Activated CD8-positive, alpha-beta T cell treated with anti-CD3 and anti-CD28 coated beads for 36 hours (primary cell): ENCODE measurements around the gene CIB2. TPM values are rescaled to one million over a fixed set of nuclear protein-coding genes. Genes with fewer than 3 reads are reported as not detected.

Source experiments
- ATAC-seq: fragments of 200-7000 bp; cut with Tn5 transposase; one replicate; pipeline ENCODE4 v1.10.0; 2021; ENCODE audit warnings: mild to moderate bottlenecking, moderate library complexity
- CTCF ChIA-PET: fragments of 350-600 bp; sonication (Branson Sonifier 250); formaldehyde crosslinking; loops from one replicate; lab custom pipeline; 2021; ENCODE audit warnings: antibody characterized with exemption; lab: Charles Lee
- POLR2A ChIA-PET: fragments of 350-600 bp; sonication (Branson Sonifier 250); formaldehyde crosslinking; loops from one replicate; lab custom pipeline; 2021; ENCODE audit warnings: antibody characterized with exemption; lab: Charles Lee
- DNase-seq: peaks from one replicate; pipeline ENCODE4 v3.0.0-alpha.2; 2020
- H3K27ac Mint-ChIP-seq: one replicate; pipeline ENCODE4 v1.8.0; 2021; ENCODE audit warnings: mild to moderate bottlenecking, mixed read lengths
- H3K27me3 Mint-ChIP-seq: one replicate; pipeline ENCODE4 v1.8.0; 2021; ENCODE audit warnings: mixed read lengths
- H3K36me3 Mint-ChIP-seq: one replicate; pipeline ENCODE4 v1.8.0; 2021; ENCODE audit warnings: low read depth, mixed read lengths
- H3K4me1 Mint-ChIP-seq: one replicate; pipeline ENCODE4 v1.8.0; 2021; ENCODE audit warnings: low read depth, mixed read lengths
- H3K4me3 Mint-ChIP-seq: one replicate; pipeline ENCODE4 v1.8.0; 2021; ENCODE audit warnings: mild to moderate bottlenecking, moderate library complexity, mixed read lengths
- H3K9me3 Mint-ChIP-seq: one replicate; pipeline ENCODE4 v1.8.0; 2021; ENCODE audit warnings: mixed read lengths
- CTCF ChIP-seq: fragments of 200-600 bp; IDR thresholded peaks from one replicate; pipeline ENCODE4 v1.8.0; 2022; ENCODE audit warnings: antibody characterized with exemption, mild to moderate bottlenecking
- intact Hi-C: fragments of 100-400 bp; cut with micrococcal nuclease; formaldehyde crosslinking; loops from one replicate; pipeline ENCODE4 v1.10.0; 2022
- total RNA-seq, 2 experiments: library from RNA; stranded (reverse); gene quantifications; one replicate each; pipeline ENCODE4 v1.2.3, GENCODE V29; 2021

The CIB2 gene
- total RNA-seq, 2 experiments from 2014 or later = 1.6 TPM

DNA sequence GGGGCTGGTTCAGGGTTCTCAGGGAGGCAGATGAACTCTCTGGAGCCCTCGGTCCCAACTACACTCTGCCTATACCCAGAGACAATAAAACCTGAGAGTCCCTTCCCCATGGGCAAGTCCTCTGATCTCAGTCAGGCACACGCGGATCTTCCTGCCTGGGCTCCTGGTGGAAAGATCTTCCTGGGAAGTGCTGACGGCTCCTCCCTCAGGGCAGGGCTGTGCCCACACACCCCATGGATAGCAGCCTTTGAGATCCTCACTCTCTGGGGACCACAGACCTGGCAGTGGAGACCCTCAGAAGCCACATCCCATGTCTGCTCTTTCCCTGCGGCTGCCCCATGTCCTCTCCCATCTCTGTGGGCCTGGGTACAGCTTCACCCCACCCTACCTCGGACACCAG, 28.5 kb downstream of the CIB2 start:
- peak; percentile 1 for DNase-seq
- intact Hi-C loops = no loop called here

GRCh38 chr15:78102211-78102610, 29.0 kb downstream of the CIB2 start:
- H3K27ac Mint-ChIP-seq = peak overlapping the region; percentile 87
- intact Hi-C loops = no loop called here
- ATAC-seq = no peak
- TF ChIP-seq CTCF = no peak
- H3K36me3 Mint-ChIP-seq = no peaks in the 10 kb centered on the region
- H3K4me3 Mint-ChIP-seq = no peak overlapping the region
- H3K9me3 Mint-ChIP-seq = no peaks in the 10 kb centered on the region
- CTCF ChIA-PET = interaction anchor here (1.0 to 1.9 kb wide), 2 partner anchors 10 to 102 kb away, joined by 3 to 9 read pairs; no protein-coding TSS in a partner anchor
- no peak for DNase-seq
- no peaks in the 10 kb centered on the region for H3K27me3 Mint-ChIP-seq
- H3K4me1 Mint-ChIP-seq = peaks cover 45% of the 10 kb centered on the region
- POLR2A ChIA-PET = interaction anchor here (1.7 kb wide), 1 partner anchor 10 kb away, joined by 4 read pairs; no protein-coding TSS in a partner anchor

More for the DNA sequence above, 28.5 kb downstream of the CIB2 start:
- H3K4me1 Mint-ChIP-seq = peaks cover 47% of the 10 kb centered on the region
- H3K27me3 Mint-ChIP-seq = no peaks in the 10 kb centered on the region
- H3K36me3 Mint-ChIP-seq = no peaks in the 10 kb centered on the region
- no peak for TF ChIP-seq CTCF
- no peak overlapping the region for H3K4me3 Mint-ChIP-seq
- ATAC-seq = no peak
- POLR2A ChIA-PET = interaction anchor here (0.7 to 1.7 kb wide), 4 partner anchors 9 to 92 kb away, joined by 3 to 9 read pairs (median 4); no protein-coding TSS in a partner anchor
- CTCF ChIA-PET = interaction anchor here (1.6 to 2.7 kb wide), 5 partner anchors 9 to 143 kb away, joined by 4 to 20 read pairs (median 8); no protein-coding TSS in a partner anchor
- peak overlapping the region; percentile 87 for H3K27ac Mint-ChIP-seq
- H3K9me3 Mint-ChIP-seq = no peaks in the 10 kb centered on the region

- POLR2A ChIA-PET = interaction anchor here (0.7 kb wide), 1 partner anchor 78 kb away, joined by 3 read pairs; no protein-coding TSS in a partner anchor
- H3K36me3 Mint-ChIP-seq = no peaks in the 10 kb centered on the region
These were observed 29.7 kb downstream of the CIB2 start for GRCh38 chr15:78101423-78102105.

GRCh38 chr15:78100886-78101285, 30.4 kb downstream of the CIB2 start:
- Mint-ChIP-seq H3K9me3 (no peaks in the 10 kb centered on the region), H3K4me3 (no peak overlapping the region), H3K36me3 (no peaks in the 10 kb centered on the region), H3K27me3 (no peaks in the 10 kb centered on the region), H3K4me1 (peaks cover 36% of the 10 kb centered on the region), H3K27ac (peak overlapping the region; percentile 4)
- intact Hi-C loops = no loop called here
- DNase-seq (no peak), ATAC-seq (no peak)
- ChIA-PET CTCF (interaction anchor here (1.0 to 1.5 kb wide), 3 partner anchors 10 to 140 kb away, joined by 3 to 5 read pairs (median 3); no protein-coding TSS in a partner anchor), POLR2A (interaction anchor here (0.7 kb wide), 1 partner anchor 77 kb away, joined by 3 read pairs; no protein-coding TSS in a partner anchor)
- TF ChIP-seq CTCF = no peak

More at GRCh38 chr15:78101423-78102105, 29.7 kb downstream of the CIB2 start:
- intact Hi-C loops = no loop called here
- no peak for TF ChIP-seq CTCF
- no peak for ATAC-seq
- CTCF ChIA-PET = interaction anchor here (1.0 to 1.5 kb wide), 4 partner anchors 11 to 139 kb away, joined by 3 to 5 read pairs (median 3); no protein-coding TSS in a partner anchor
- Mint-ChIP-seq H3K4me1 (peaks cover 43% of the 10 kb centered on the region), H3K27ac (peak overlapping the region; percentile 4), H3K4me3 (no peak overlapping the region), H3K9me3 (no peaks in the 10 kb centered on the region), H3K27me3 (no peaks in the 10 kb centered on the region)
- peak; percentile 0 for DNase-seq
